OCI-LY3 (cell line): ENCODE results near the gene UGCG.

ENCODE experiments used
- EZH2phosphoT487 ChIP-seq: fragments of 200-600 bp; shearing (Covaris generic); IDR thresholded peaks from 2 replicates; pipeline ENCODE4 v1.6.1; 2018; ENCODE audit warnings: antibody characterized with exemption, mixed run types, low read depth
- TF ChIP-seq, protein P1 (sequence below): fragments of 200-600, 300-600 bp; sonication (generic); IDR thresholded peaks from 2 replicates; pipeline ENCODE4 v1.5.1; 2014; ENCODE audit warnings: antibody characterized with exemption, low read length, low read depth

DNA sequence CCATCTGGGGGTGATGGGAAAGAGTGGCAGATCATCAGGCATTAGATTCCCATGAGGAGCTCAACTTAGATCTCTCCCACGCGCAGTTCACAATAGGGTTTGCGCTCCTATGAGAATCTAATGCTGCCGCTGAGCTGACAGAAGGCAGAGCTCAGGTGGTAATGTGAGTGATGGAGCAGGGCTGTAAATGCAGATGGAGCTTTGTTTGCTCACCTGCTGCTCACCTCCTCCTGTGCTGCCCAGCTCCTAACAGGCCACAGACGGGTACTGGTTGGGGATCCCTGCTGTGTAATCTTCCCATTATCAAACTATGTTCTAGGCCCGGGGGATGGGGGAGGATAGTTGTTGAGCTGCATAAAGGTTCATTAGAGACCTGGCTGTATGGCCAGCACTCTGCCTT, 58.4 kb downstream of the UGCG start:
- TF ChIP-seq, protein P1, sequence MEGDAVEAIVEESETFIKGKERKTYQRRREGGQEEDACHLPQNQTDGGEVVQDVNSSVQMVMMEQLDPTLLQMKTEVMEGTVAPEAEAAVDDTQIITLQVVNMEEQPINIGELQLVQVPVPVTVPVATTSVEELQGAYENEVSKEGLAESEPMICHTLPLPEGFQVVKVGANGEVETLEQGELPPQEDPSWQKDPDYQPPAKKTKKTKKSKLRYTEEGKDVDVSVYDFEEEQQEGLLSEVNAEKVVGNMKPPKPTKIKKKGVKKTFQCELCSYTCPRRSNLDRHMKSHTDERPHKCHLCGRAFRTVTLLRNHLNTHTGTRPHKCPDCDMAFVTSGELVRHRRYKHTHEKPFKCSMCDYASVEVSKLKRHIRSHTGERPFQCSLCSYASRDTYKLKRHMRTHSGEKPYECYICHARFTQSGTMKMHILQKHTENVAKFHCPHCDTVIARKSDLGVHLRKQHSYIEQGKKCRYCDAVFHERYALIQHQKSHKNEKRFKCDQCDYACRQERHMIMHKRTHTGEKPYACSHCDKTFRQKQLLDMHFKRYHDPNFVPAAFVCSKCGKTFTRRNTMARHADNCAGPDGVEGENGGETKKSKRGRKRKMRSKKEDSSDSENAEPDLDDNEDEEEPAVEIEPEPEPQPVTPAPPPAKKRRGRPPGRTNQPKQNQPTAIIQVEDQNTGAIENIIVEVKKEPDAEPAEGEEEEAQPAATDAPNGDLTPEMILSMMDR: no peak
- no peak for TF ChIP-seq EZH2phosphoT487
